ES-I3 (cell line): ENCODE results near the gene AHRR.

ENCODE experiments used
- H3K36me3 ChIP-seq: 2 replicates; pipeline ENCODE4 v1.6.1; 2013; ENCODE audit warnings: mild to moderate bottlenecking, low read length, control low read depth, moderate library complexity; ENCODE audit not compliant: insufficient read depth
- H3K4me1 ChIP-seq: 2 replicates; pipeline ENCODE4 v1.6.1; 2013; ENCODE audit warnings: mild to moderate bottlenecking, control low read depth, low read length; ENCODE audit not compliant: insufficient read depth
- H3K9ac ChIP-seq: 2 replicates; pipeline ENCODE4 v1.6.1; 2013; ENCODE audit warnings: low read depth, mild to moderate bottlenecking, low read length, moderate library complexity
- H3K9me3 ChIP-seq: 2 replicates; pipeline ENCODE4 v1.6.1; 2013; ENCODE audit warnings: mild to moderate bottlenecking, low read length, moderate library complexity; ENCODE audit not compliant: control insufficient read depth, insufficient read depth

Gene AHRR

DNA sequence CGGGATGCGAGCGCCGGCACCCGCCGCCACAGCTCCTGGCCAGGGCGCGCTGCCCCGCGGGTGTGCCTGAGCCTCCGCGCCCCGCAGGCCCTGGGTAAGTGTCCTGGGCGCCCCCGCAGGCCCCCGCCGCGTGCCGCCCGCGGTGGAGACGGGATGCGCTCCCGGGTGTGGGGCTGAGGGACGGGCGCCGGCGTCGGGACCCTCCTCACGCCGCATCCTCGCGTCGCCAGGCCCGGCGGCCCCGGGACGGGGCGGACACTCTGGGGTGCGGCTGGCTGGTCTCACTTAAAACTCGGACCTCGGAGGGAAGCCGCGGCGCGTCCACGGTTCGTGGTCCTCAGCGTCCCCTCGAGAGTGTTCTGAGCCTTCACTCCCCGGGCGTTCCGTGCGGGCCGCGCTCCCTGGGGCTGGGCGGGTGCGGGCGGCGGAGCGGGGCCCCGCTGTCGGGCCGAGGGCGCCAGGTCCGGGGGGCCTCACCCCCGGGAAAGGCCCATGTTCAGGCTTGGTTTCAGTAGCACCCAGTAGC, 275 bp downstream of the AHRR start:
- no peaks in the 10 kb centered on the region for H3K36me3 ChIP-seq
- H3K4me1 ChIP-seq, result no peaks in the 10 kb centered on the region; the same call in 1 of the 2 replicates
- H3K9me3 ChIP-seq, result no peaks in the 10 kb centered on the region
- peak overlapping the region; percentile 62 for H3K9ac ChIP-seq

DNA sequence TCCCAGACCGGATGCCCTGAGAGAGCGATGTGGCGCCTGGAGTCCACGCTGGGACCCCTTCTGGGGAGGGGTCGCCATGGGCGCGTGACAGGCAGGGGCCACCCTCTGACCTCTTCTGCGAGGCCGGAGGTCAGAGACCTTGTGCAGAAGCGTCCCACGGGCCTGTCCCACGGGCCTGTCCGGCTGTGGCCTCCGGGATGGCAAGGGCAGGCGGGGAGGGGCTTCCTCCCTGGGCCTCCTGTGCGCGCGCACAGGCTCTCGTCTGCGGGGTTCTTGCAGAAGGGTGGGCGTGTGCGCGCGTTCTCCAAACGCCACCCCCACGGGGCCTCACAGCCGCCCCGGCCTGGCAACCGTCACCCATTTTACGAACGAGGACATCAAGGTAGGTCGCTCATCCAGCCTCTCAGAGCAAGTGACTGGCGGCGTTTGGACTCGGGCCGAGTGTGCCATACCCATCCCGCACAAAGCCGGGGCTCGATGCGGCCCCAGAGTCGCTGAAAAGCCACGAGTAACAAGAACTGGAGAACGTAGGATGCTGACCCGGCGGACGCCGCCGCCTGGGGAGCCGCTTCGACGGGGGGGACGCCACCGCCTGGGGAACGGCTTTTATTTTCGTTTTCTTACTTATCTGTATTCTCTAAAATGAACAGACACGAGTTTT, 897 bp downstream of the AHRR start:
- Histone ChIP-seq H3K4me1 (no peaks in the 10 kb centered on the region; the same call in 1 of the 2 replicates), H3K9ac (peak overlapping the region; percentile 62; the same call in 1 of the 2 replicates), H3K9me3 (no peaks in the 10 kb centered on the region), H3K36me3 (no peaks in the 10 kb centered on the region)

DNA sequence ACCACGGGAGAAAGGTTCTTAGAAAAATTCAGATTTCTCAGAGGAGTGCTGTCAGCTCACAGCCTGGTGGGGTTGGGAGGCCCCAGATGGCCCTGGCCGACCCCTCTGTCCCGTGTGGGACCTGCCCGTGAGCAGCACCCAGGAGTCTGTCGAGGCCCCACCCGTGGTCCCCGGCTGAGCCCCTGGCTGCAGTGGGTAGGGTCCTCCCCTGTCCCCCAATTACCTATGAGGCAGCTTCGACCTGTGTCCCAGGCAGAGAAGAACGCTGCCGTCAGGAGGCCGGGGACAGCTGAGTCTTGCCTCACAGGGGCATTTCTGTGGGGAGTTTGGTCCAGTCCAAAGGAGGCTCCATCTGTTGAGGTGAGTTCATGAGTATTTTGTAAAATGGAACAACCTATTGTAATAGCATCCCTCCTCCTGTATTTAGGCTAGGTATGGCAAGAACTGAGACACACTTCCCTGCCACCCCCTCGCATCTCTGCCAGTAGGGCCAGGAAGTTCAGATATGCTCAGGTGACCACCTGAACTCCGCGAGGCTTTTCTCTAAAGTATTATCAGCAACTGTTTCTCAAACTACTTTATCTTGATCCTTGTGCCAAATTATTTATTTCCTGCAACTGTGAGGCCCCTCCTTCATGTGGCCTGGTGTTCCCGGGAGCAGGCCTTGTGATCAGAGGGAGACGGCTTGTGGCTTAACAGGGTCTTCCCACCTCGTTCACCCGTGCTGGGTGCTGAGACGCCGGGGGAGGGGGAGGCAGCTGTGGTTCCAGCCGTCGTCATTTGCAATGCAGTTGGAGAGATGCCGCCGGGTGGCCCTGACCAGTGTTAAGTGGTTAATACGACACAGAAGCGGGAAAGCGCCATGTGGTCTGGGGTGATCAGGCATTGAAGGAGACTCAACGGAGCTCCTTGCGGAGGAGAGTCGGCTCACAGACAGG, 1.7 kb downstream of the AHRR start:
- H3K4me1 ChIP-seq, result no peaks in the 10 kb centered on the region
- no peak overlapping the region for H3K9ac ChIP-seq

DNA sequence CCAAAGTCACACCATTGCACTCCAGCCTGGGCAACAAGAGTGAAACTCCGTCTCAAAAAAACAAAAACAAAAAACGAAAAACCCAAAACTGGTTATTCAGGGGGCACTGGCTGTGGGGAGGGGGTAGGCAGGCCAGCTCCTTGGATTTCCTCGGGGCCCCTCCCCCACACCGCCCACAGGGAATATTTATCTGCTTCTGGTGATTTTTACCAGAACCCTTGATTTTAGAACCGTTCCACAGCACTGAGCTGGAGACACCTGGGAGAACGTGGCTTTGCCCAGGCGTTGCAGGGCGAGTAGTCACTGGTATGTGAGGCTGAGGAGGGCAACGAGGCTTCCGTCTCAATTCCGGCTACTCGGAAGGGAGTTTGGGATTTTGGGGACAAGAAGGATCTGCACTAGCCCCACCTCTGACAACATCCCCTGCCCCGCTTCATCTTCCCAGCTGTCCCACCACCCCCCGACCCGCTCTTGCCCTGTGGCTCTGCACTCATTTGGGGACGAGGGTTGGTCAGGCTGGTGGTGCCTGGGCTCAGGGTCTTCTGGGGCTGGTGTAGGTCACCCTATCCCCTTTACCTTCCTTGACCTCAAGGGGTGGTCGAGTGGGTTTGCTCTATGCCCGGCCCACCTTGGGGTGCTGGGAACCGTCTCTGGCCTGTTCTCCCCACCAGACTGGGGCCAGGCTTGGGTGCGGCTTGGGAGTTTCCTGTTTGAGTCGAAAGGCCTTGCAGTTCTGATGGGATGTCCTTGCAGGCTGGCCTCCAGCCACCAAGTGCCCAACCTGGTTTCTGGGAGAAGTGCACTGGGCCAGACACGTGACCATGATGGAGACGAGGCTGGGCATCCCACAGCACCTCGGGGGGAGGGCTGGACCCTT, 3.5 kb downstream of the AHRR start:
- Histone ChIP-seq H3K9ac (no peak overlapping the region), H3K36me3 (no peaks in the 10 kb centered on the region), H3K4me1 (no peaks in the 10 kb centered on the region), H3K9me3 (no peaks in the 10 kb centered on the region)

More for the DNA sequence above, 1.7 kb downstream of the AHRR start:
- Histone ChIP-seq H3K36me3 (no peaks in the 10 kb centered on the region), H3K9me3 (no peaks in the 10 kb centered on the region)

DNA sequence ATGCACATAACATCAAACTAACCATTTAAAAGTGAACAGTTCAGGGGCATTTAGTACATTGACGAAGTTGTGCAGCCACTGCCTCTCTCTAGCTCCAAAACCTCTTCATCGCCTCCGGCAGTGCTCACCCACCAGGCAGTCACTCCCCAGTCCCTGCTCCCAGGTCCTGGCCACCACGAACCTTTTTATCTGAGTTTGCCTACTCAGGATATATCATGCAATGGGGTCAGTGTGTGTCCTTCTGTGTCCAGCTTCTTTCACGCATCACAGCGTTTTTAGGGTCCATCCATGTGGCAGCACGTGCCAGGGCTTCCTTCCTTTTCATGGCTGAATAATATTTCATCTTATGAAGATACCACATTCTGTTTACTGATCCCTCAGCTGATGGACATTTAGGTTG, 4.6 kb downstream of the AHRR start:
- Histone ChIP-seq H3K36me3 (no peaks in the 10 kb centered on the region), H3K9me3 (no peaks in the 10 kb centered on the region), H3K9ac (no peak overlapping the region), H3K4me1 (no peaks in the 10 kb centered on the region)

DNA sequence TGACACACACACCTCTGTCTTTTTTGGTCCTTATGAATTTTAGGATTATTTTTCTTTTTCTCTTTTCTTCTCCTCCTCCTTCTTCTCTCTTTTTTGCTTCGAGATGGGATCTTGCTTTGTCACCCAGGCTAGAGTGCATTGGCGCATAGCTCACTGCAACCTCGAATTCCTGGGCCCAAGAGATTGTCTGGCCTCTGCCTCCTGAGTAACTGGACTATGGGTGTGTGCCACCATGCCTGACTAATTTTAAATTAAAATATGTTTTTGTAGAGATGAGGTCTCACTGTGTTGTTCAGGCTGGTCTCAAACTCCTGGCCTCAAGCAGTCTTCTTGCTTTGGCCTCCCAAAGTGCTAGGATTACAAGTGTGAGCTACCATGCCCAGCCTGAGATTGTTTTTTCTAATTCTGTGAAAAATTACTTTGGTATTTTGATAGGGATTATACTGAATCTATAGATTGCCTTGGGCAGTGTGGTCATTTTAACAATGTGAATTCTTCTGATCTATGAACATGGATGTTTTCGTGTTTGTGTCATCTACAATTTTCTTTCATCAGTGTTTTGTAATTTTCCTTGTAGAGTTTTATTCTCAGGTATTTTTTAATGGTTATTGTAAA, 7.7 kb downstream of the AHRR start:
- H3K36me3 ChIP-seq, result no peaks in the 10 kb centered on the region
- H3K9me3 ChIP-seq, result no peaks in the 10 kb centered on the region
- H3K4me1 ChIP-seq, result no peaks in the 10 kb centered on the region
- H3K9ac ChIP-seq, result no peak overlapping the region

DNA sequence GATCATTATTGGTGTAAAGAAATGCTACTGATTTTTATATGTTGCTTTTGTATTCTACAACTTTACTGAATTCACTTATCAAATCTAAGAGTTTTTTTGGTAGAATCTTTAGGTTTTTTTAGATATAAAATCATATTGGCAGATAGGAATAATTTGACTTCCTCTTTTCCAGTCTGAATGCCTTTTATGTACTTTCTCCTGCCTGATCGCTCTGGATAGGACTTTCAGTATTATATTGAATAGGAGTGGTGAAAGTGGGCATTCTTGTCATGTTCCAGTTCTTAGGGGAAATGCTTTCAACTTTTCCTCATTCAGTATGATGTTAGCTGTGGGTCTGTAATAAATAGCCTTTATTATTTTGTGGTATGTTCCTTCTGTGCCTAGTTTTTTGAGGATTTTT, 8.3 kb downstream of the AHRR start:
- Histone ChIP-seq H3K36me3 (no peaks in the 10 kb centered on the region), H3K4me1 (no peaks in the 10 kb centered on the region), H3K9me3 (no peaks in the 10 kb centered on the region), H3K9ac (no peak overlapping the region)

DNA sequence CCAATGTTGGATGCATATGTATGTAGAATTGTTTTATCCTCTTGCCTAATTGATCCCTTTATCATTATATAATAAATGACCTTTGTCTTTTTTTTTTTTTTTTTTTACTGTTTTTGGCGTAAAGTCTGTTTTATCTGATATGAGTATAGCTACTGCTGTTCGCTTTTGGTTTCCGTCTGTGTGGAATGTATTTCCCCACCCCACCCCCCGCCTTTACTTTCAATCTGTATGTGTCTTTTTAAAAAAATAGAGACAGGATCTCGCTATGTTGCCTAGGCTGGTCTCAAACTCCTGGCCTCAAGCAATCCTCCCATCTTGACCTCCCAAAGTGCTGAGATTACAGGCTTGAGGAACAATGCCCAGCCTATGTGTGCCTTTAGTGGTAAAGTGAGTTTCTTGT, 11.3 kb downstream of the AHRR start:
- Histone ChIP-seq H3K9me3 (no peaks in the 10 kb centered on the region), H3K9ac (no peak overlapping the region), H3K4me1 (peaks cover under 1% of the 10 kb centered on the region; the same call in 1 of the 2 replicates), H3K36me3 (no peaks in the 10 kb centered on the region)

DNA sequence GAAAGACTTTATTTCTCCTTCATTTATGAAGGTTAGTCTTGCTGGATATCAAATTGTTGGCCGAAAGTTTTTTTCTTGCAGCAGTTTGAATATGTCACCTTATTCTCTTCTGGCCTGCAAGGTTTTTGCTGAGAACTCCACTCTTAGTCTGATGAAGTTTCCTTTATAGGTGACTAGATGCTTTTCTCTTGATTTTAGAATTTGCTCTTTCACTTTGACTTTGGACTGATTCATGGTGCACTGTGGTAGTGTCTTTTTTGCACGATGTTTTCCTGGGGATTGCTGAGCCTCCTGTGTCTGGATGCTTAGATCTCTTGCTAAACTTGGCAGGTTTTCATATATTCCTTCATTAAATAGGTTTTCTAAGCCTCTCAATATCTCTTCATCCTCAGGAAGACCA, 12.4 kb downstream of the AHRR start:
- H3K9ac ChIP-seq, result no peak overlapping the region
- H3K4me1 ChIP-seq, result peaks cover 5% of the 10 kb centered on the region; the same call in 1 of the 2 replicates

DNA sequence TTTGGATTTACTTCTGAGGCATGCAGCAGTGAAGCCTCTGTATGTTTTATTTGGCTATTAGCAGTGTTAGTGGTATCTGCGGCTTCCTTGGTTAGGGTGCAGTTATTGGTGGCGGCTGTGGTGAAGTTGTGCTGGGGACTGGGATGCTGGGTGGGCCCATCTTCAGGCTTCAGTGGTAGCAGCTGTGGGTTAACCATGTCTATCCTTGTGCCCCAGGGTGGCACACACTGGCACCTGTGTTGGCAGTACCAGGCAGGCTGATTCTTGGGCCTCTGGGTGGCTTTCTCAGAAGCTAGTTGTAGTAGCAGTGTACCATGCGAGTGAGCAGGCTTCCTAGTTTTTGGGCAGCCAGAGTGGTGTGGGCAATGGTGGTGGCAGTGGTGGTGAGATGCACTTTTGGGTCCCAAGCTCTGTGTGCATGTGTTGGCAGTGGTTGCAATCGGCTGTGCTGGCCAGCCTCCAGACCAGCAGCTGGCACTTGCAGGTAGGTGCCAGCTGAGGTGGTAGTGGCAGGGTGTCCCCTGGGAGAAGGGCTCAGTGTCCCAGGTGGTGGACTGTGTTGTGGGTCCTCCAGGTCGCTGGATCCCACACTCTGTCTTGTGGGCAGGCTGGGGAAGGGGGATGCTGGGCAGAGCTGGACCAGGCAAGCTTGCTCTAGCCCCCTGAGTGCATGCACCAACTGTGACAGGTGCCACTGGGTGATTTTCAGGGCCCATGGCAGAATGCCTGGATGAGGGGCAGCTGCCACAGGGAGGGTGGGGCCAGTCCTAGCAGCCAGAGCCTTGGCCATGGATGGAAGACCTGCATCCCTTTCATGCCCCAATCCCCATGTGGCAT, 13.6 kb downstream of the AHRR start:
- Histone ChIP-seq H3K9me3 (no peaks in the 10 kb centered on the region; the same call in 1 of the 2 replicates), H3K9ac (no peak overlapping the region), H3K4me1 (peaks cover 5% of the 10 kb centered on the region; the same call in 1 of the 2 replicates), H3K36me3 (no peaks in the 10 kb centered on the region)

More for the DNA sequence above, 12.4 kb downstream of the AHRR start:
- Histone ChIP-seq H3K9me3 (no peaks in the 10 kb centered on the region), H3K36me3 (no peaks in the 10 kb centered on the region)

DNA sequence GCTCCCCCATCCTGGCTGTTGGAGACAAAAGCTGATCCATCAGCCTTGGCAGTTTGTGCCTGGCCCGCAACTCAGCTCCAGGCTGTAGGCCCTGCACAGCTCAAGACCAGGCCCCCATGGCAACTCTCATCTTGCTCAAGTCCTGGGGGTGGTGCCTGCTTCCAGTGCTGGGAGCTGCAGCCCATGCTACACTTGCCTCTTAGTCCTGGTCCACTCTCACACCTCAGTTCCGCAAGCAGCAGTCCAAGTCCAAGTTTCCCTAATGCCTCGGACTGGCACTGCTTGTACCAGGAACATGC, 14.2 kb downstream of the AHRR start:
- Histone ChIP-seq H3K9me3 (no peaks in the 10 kb centered on the region; the same call in 1 of the 2 replicates), H3K36me3 (no peaks in the 10 kb centered on the region), H3K9ac (no peak overlapping the region), H3K4me1 (peaks cover 5% of the 10 kb centered on the region; the same call in 1 of the 2 replicates)

DNA sequence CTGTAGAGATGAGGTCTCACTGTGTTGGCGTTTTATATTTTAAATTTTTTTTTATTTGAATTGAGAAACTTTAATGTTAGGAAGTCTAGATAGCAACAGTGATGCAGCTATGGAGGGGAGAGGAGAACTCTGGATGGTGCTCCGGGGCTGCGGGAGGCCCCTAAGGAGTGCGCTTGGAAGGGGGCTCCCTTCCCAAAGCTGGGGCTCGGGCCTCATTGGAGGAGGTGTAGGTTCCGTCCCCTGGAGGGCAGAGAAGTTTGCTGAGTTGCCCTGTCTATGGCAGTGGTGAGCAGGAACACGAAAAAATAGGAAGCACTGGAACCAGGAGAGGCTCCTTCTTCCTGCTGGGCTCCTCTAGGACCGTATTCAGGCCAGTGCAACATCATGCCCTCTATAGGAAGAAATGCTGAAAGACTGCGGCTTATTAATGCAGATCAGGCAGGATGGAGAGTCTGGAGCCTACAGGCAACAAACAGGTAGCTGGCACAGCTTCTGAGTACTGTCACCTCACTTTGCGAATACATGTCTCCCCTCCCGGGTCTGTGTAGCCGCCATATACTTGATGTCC, 16.1 kb downstream of the AHRR start:
- H3K9me3 ChIP-seq, result no peaks in the 10 kb centered on the region; the same call in 1 of the 2 replicates

More for the DNA sequence above, 16.1 kb downstream of the AHRR start:
- H3K9ac ChIP-seq, result no peak overlapping the region
- H3K4me1 ChIP-seq, result peaks cover 5% of the 10 kb centered on the region; the same call in 1 of the 2 replicates
- no peaks in the 10 kb centered on the region for H3K36me3 ChIP-seq
